ENCODE data around the gene IKZF2.

DNA sequence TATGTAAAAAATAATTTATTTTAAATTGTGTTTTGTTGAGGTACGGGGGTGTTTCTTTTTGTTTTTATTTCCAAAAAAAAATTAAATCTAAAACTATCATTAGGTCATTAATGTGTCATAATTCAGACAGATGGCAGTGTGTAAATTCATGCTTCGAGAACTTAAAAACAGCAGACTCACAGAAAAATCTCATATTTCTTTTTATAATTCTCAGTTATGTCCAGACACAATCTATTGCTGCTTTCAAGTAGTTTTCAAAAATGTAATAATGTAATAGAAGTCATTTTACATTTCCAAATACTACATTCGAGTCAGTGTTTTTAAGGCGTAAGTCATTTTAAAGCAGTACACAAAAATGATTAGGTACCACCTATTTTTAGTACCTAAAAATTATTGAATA, 14.3 kb downstream of the IKZF2 start:
- no peak for TF ChIP-seq POLR2A (IDR thresholded peaks at IDR 0.05; ENCODE audit: low read depth, low read length)
- TF ChIP-seq POLR2AphosphoS5 (IDR thresholded peaks at IDR 0.05; ENCODE audit: low read depth, low read length) = no peak
- TF ChIP-seq TAF1 (IDR thresholded peaks at IDR 0.05; ENCODE audit: borderline replicate concordance, low read depth, low read length) = no peak
